Renal cortex interstitium (tissue), 11 donors: ENCODE measurements around the gene CDK19. TPM values are rescaled to one million over a fixed set of nuclear protein-coding genes. Genes with fewer than 3 reads are reported as not detected.

Experiments
- DNase-seq, 11 donors: peaks; one replicate each; pipeline ENCODE4 v3.0.0-alpha.2; 2013; ENCODE audit warnings: low read depth in 9 of 11, low spot score in 4 of 11; ENCODE audit errors: extremely low read depth in 1 of 11
- polyA plus RNA-seq, 3 donors: library from polyadenylated mRNA; unstranded; fragments of 120-200 nt; gene quantifications; one replicate each; pipeline ENCODE4 v1.2.1, GENCODE V29; 2013; ENCODE audit not compliant: insufficient read length in 3 of 3

CDK19 gene
- polyA plus RNA-seq, 3 donors: 33.9 to 42.6 (median 36.6) TPM

GRCh38 chr6:110649704-110650103 lies 165.6 kb downstream of the CDK19 start:
- DNase-seq: no peak

GRCh38 chr6:110646951-110647910 lies 168.0 kb downstream of the CDK19 start:
- DNase-seq: no peak

- no peak for DNase-seq
Measured at GRCh38 chr6:110646419-110646698, 168.9 kb downstream of the CDK19 start.

GRCh38 chr6:110645685-110646418 lies 169.4 kb downstream of the CDK19 start:
- DNase-seq: no peak

- DNase-seq: no peak
Measured at GRCh38 chr6:110643175-110643574, 172.1 kb downstream of the CDK19 start.

- no peak for DNase-seq
Measured at GRCh38 chr6:110642711-110643110, 172.6 kb downstream of the CDK19 start.

- no peak for DNase-seq
Measured at GRCh38 chr6:110636781-110637180, 178.5 kb downstream of the CDK19 start.

GRCh38 chr6:110635096-110635495 lies 180.2 kb downstream of the CDK19 start:
- DNase-seq: no peak

GRCh38 chr6:110633731-110634213 lies 181.5 kb downstream of the CDK19 start:
- DNase-seq: no peak

- DNase-seq: no peak
Measured at GRCh38 chr6:110629153-110629552, 186.1 kb downstream of the CDK19 start.

- no peak for DNase-seq
Measured at GRCh38 chr6:110628330-110628729, 186.9 kb downstream of the CDK19 start.

GRCh38 chr6:110626442-110626841 lies 188.8 kb downstream of the CDK19 start:
- no peak for DNase-seq

GRCh38 chr6:110625883-110626282 lies 189.4 kb downstream of the CDK19 start:
- DNase-seq: no peak

- no peak for DNase-seq
Measured at GRCh38 chr6:110622912-110623578, 192.2 kb downstream of the CDK19 start.

- no peak for DNase-seq
Measured at GRCh38 chr6:110621061-110621460, 194.2 kb downstream of the CDK19 start.

GRCh38 chr6:110620065-110620464 lies 195.2 kb downstream of the CDK19 start:
- no peak for DNase-seq

GRCh38 chr6:110619275-110619908 lies 195.9 kb downstream of the CDK19 start:
- no peak for DNase-seq

- no peak for DNase-seq
Measured at GRCh38 chr6:110618591-110619267, 196.5 kb downstream of the CDK19 start.

GRCh38 chr6:110617057-110617456 lies 198.2 kb downstream of the CDK19 start:
- DNase-seq: no peak
